Suprapubic skin (tissue), 4 donors: ENCODE measurements around the gene GMDS.

ENCODE experiments used
- CTCF ChIP-seq, 2 donors: fragments of 200-600 bp in 1 of 2; fragments of 450-650 bp in 1 of 2; sonication (generic) in 1 of 2; IDR thresholded peaks; one replicate each; pipeline ENCODE4 v1.5.1; 2016 to 2019; ENCODE audit warnings: antibody characterized with exemption in 2 of 2, mild to moderate bottlenecking in 1 of 2, moderate library complexity in 1 of 2
- POLR2A ChIP-seq, 2 donors: fragments of 450-650 bp; IDR thresholded peaks; one replicate each; pipeline ENCODE4 v1.6.1; 2017; ENCODE audit warnings: antibody characterized with exemption in 2 of 2, mild to moderate bottlenecking in 2 of 2, moderate library complexity in 2 of 2
- POLR2AphosphoS5 ChIP-seq, 3 donors: sonication (generic); formaldehyde crosslinking; IDR thresholded peaks; one replicate each; pipeline ENCODE4 v1.6.1; 2017; ENCODE audit warnings: antibody characterized with exemption in 3 of 3

GRCh38 chr6:1704711-1705110, 540.7 kb downstream of the GMDS start:
- no peak for TF ChIP-seq CTCF (IDR thresholded peaks at IDR 0.05)
- no peak for TF ChIP-seq POLR2AphosphoS5 (IDR thresholded peaks at IDR 0.05)
- no peak for TF ChIP-seq POLR2A (IDR thresholded peaks at IDR 0.05)
